Upper lobe of left lung (tissue), 6 donors: Measurements from ENCODE around the gene SYNRG. TPM values are rescaled to one million over a fixed set of nuclear protein-coding genes. Genes with fewer than 3 reads are reported as not detected.

Source experiments
- ATAC-seq, 2 donors: fragments of 200-7000 bp; cut with Tn5 transposase; one replicate each; pipeline ENCODE4 v1.9.1; 2022; ENCODE audit warnings: mild to moderate bottlenecking in 2 of 2, moderate library complexity in 2 of 2; ENCODE audit not compliant: low FRiP score in 2 of 2
- DNase-seq, 2 donors: peaks; one replicate each; pipeline ENCODE4 v3.0.0-alpha.2; 2019 to 2020
- H3K27ac ChIP-seq, 4 donors: fragments of 200-600 bp; sonication (generic); one replicate each; pipeline ENCODE4 v1.5.1; 2016 to 2019
- H3K27me3 ChIP-seq, 4 donors: fragments of 200-600 bp; sonication (generic); one replicate each; pipeline ENCODE4 v1.5.1; 2017 to 2019
- H3K36me3 ChIP-seq, 4 donors: fragments of 200-600 bp; sonication (generic); one replicate each; pipeline ENCODE4 v1.5.1; 2016 to 2019
- H3K4me1 ChIP-seq, 4 donors: fragments of 200-600 bp; sonication (generic); one replicate each; pipeline ENCODE4 v1.5.1; 2018 to 2019
- H3K4me3 ChIP-seq, 4 donors: fragments of 200-600 bp; sonication (generic); one replicate each; pipeline ENCODE4 v1.5.1; 2017 to 2019; ENCODE audit warnings: mild to moderate bottlenecking in 2 of 4, moderate library complexity in 1 of 4
- H3K9me3 ChIP-seq, 4 donors: fragments of 200-600 bp; sonication (generic); one replicate each; pipeline ENCODE4 v1.5.1; 2018 to 2019
- CTCF ChIP-seq, 6 experiments: fragments of 450-650 bp in 4 of 6; fragments of 200-600 bp in 2 of 6; sonication (generic) in 2 of 6; IDR thresholded peaks; one replicate each; pipeline ENCODE4 v1.5.1; 2016 to 2019; ENCODE audit warnings: antibody characterized with exemption in 6 of 6
- EP300 ChIP-seq, 4 donors: sonication (generic); formaldehyde crosslinking; IDR thresholded peaks; one replicate each; pipeline ENCODE4 v1.5.1; 2017; ENCODE audit warnings: antibody characterized with exemption in 4 of 4, control low read depth in 2 of 4
- POLR2A ChIP-seq, 4 donors: fragments of 450-650 bp; IDR thresholded peaks; one replicate each; pipeline ENCODE4 v1.5.1; 2016 to 2017; ENCODE audit warnings: antibody characterized with exemption in 4 of 4, mild to moderate bottlenecking in 2 of 4
- POLR2AphosphoS5 ChIP-seq, 2 donors: sonication (generic); formaldehyde crosslinking; IDR thresholded peaks; one replicate each; pipeline ENCODE4 v1.5.1; 2017; ENCODE audit warnings: antibody characterized with exemption in 2 of 2
- WGBS, 2 donors: methylation state at CpG; one replicate each; pipeline ENCODE4 v1.1.5; 2017 to 2018; 5-methylcytosine and 5-hydroxymethylcytosine counted together
- total RNA-seq, 6 donors: library from RNA; depleted of rRNA in 4 of 6; stranded (reverse); fragments of >200 nt in 4 of 6; gene quantifications; one replicate each; pipeline versions ENCODE4 v1.1.0 to v1.2.1, GENCODE V29; 2016 to 2021
- donor health status: DM: no; HTN: no; CAD: no; lungs with moderate emphysema.
- donor health status: DM: no; HTN: yes; CAD: no; lungs with severe emphysema.

Gene SYNRG
- total RNA-seq, 6 donors from 2014 or later, result 25.2 to 58.7 (median 43.8) TPM

GRCh38 chr17:37592291-37592690, 16.9 kb downstream of the SYNRG start:
- Histone ChIP-seq H3K4me1 (peaks cover 0 to 7% (median 0%) of the 10 kb centered on the region in 4 donors), H3K9me3 (no peaks in the 10 kb centered on the region), H3K36me3 (peaks cover 5 to 59% (median 29%) of the 10 kb centered on the region in 4 donors), H3K4me3 (no peak overlapping the region), H3K27ac (no peak overlapping the region), H3K27me3 (no peaks in the 10 kb centered on the region)
- TF ChIP-seq POLR2AphosphoS5 (IDR thresholded peaks at IDR 0.05), result no peak
- TF ChIP-seq POLR2A (IDR thresholded peaks at IDR 0.05), result no peak
- no peak for TF ChIP-seq EP300 (IDR thresholded peaks at IDR 0.05)
- no peak for TF ChIP-seq CTCF (IDR thresholded peaks at IDR 0.05)
- no peak for ATAC-seq
- no peak for DNase-seq
- WGBS, 2 donors, result 86 to 90% methylated on average over 6 of the region's 6 CpGs

GRCh38 chr17:37585066-37585465, 24.2 kb downstream of the SYNRG start:
- ATAC-seq (no peak), DNase-seq (no peak)
- peaks cover 15 to 74% (median 53%) of the 10 kb centered on the region in 4 donors for H3K36me3 ChIP-seq
- H3K27ac ChIP-seq, result no peak overlapping the region
- TF ChIP-seq POLR2AphosphoS5 (IDR thresholded peaks at IDR 0.05), result no peak
- TF ChIP-seq POLR2A (IDR thresholded peaks at IDR 0.05), result no peak
- no peak for TF ChIP-seq CTCF (IDR thresholded peaks at IDR 0.05)
- no peak for TF ChIP-seq EP300 (IDR thresholded peaks at IDR 0.05)
- no peaks in the 10 kb centered on the region for H3K9me3 ChIP-seq
- H3K4me3 ChIP-seq, result no peak overlapping the region
- 85 to 96% methylated on average over 3 of the region's 3 CpGs for WGBS, 2 donors
- no peaks in the 10 kb centered on the region for H3K27me3 ChIP-seq
- no peaks in the 10 kb centered on the region for H3K4me1 ChIP-seq

DNA sequence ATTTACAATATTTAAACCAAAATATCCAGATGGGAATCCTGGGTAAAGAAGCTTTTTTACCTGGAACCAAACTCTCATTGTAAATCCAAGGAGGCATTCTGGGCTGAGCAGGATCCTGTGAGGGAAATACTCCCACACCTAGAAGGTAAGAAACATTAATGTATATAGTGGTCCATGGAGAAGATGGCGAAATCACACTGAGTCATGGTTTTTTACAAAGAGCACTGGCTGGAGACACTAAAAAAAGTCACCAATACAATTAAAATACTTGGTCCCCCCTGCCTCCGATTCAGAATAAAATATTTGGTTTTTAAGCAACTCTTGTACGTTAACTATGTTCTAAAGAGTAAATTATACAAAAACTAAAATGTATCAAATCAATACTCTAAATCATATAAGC, 32.9 kb downstream of the SYNRG start:
- DNase-seq, result no peak
- peaks cover 6 to 95% (median 23%) of the 10 kb centered on the region in 4 donors for H3K36me3 ChIP-seq
- WGBS, 2 donors, result 95 to 97% methylated on average over 3 of the region's 3 CpGs
- TF ChIP-seq EP300 (IDR thresholded peaks at IDR 0.05), result no peak
- no peak for TF ChIP-seq POLR2AphosphoS5 (IDR thresholded peaks at IDR 0.05)
- no peak for TF ChIP-seq POLR2A (IDR thresholded peaks at IDR 0.05)
- no peak for TF ChIP-seq CTCF (IDR thresholded peaks at IDR 0.05)
- peaks cover 0 to 5% (median 2%) of the 10 kb centered on the region in 4 donors for H3K9me3 ChIP-seq
- no peak overlapping the region for H3K4me3 ChIP-seq
- H3K27me3 ChIP-seq, result no peaks in the 10 kb centered on the region
- ATAC-seq, result no peak
- H3K4me1 ChIP-seq, result no peaks in the 10 kb centered on the region
- no peak overlapping the region for H3K27ac ChIP-seq

- Histone ChIP-seq H3K4me3 (no peak overlapping the region), H3K27ac (no peak overlapping the region), H3K9me3 (peaks cover 0 to 5% (median 2%) of the 10 kb centered on the region in 4 donors), H3K36me3 (peaks cover 8 to 95% (median 29%) of the 10 kb centered on the region in 4 donors), H3K27me3 (no peaks in the 10 kb centered on the region), H3K4me1 (no peaks in the 10 kb centered on the region)
- DNase-seq (no peak), ATAC-seq (no peak)
- TF ChIP-seq CTCF (IDR thresholded peaks at IDR 0.05), result no peak
- no peak for TF ChIP-seq POLR2A (IDR thresholded peaks at IDR 0.05)
- no peak for TF ChIP-seq POLR2AphosphoS5 (IDR thresholded peaks at IDR 0.05)
- TF ChIP-seq EP300 (IDR thresholded peaks at IDR 0.05), result no peak
- WGBS, 2 donors, result 96 to 97% methylated on average over 2 of the region's 2 CpGs
Measured at GRCh38 chr17:37574427-37574826, 34.8 kb downstream of the SYNRG start.

DNA sequence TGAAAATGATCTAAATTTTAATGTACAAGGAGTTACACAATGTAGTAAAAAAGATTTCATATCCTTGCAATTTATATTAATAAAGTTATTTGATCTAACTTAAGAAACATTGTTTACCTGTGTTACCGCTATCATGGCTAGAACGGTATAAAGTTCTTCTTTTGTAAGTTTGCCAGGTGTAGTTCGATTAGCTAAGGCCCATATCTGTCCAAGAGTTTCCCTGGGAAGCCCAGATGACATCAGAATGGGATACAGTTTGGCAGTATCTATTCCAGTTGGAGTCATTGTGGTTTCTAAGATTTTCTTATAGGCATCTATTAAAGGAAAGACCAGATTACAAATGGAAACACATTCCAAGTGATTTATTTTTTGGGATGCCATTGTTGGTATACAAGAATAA, 37.5 kb downstream of the SYNRG start:
- H3K4me1 ChIP-seq, result no peaks in the 10 kb centered on the region
- ATAC-seq (no peak), DNase-seq (no peak)
- 94 to 100% methylated on average over 3 of the region's 3 CpGs for WGBS, 2 donors
- no peaks in the 10 kb centered on the region for H3K27me3 ChIP-seq
- H3K27ac ChIP-seq, result no peak overlapping the region
- H3K9me3 ChIP-seq, result peaks cover 0 to 5% (median 2%) of the 10 kb centered on the region in 4 donors
- TF ChIP-seq CTCF (IDR thresholded peaks at IDR 0.05), result no peak
- TF ChIP-seq POLR2AphosphoS5 (IDR thresholded peaks at IDR 0.05), result no peak
- TF ChIP-seq EP300 (IDR thresholded peaks at IDR 0.05), result no peak
- TF ChIP-seq POLR2A (IDR thresholded peaks at IDR 0.05), result no peak
- H3K4me3 ChIP-seq, result no peak overlapping the region
- H3K36me3 ChIP-seq, result peaks cover 22 to 96% (median 45%) of the 10 kb centered on the region in 4 donors
